Placental epithelial cell (primary cell): Measurements from ENCODE around the gene ZNF275. TPM values are rescaled to one million over a fixed set of nuclear protein-coding genes. Genes with fewer than 3 reads are reported as not detected.

Experiments
- small RNA-seq: library from RNA; depleted of rRNA; stranded (forward); fragments of <200 nt; gene quantifications from one replicate; pipeline ENCODE3, GENCODE V24; 2012
- total RNA-seq: library from RNA; depleted of rRNA; stranded (reverse); fragments of >200 nt; gene quantifications from 2 replicates; pipeline ENCODE4 v1.2.3, GENCODE V29; 2012

ZNF275 gene
- 6.3 and 9.0 TPM in 2 replicates for total RNA-seq

GRCh38 chrX:153333821-153334653 is at the start of gene ZNF275:
Gene ZNF275, plus strand, starts transcription at chrX:153334153. Its CDS starts 2,527 bp downstream, at chrX:153336680.

GRCh38 chrX:153321381-153322124 is 12.4 kb upstream of the ZNF275 start, which contains the start of gene PNMA6F:
Gene PNMA6F, minus strand, starts transcription at chrX:153321767. Its CDS starts 1,093 bp downstream, at chrX:153320674.

GRCh38 chrX:153401133-153401764 is 67.3 kb downstream of the ZNF275 start, which contains the start of gene PNMA6E:
Gene PNMA6E, minus strand, starts transcription at chrX:153401350. Its CDS starts 2,501 bp downstream, at chrX:153398849.

Small RNA genes within 50 kb of the gene (small RNA-seq; reads per million reads assigned to genes)
- not detected for gene AC152007.1

Other genes starting within 250 kb of the ZNF275 start
- gene MAGEA1, start 154.9 kb upstream of the ZNF275 start, total RNA-seq = not detected in 2 replicates
- gene PNMA6F, start 12.4 kb upstream of the ZNF275 start, total RNA-seq = not detected in 2 replicates
- not detected in 2 replicates for gene PNMA6E, start 67.2 kb downstream of the ZNF275 start, total RNA-seq
- not detected in 2 replicates for gene ZFP92, start 77.3 kb downstream of the ZNF275 start, total RNA-seq
- gene TREX2, start 111.9 kb downstream of the ZNF275 start, total RNA-seq = 1.6 TPM in 2 replicates
- gene HAUS7, start 136.4 kb downstream of the ZNF275 start, total RNA-seq = 10.2 and 22.1 TPM in 2 replicates
- gene BGN, start 160.8 kb downstream of the ZNF275 start, total RNA-seq = 0.11 and 0.39 TPM in 2 replicates
- gene ATP2B3, start 183.5 kb downstream of the ZNF275 start, total RNA-seq = not detected in 2 replicates